H1 (cell line): Measurements from ENCODE around the gene DPM2.

Experiments used
- RAD21 ChIP-seq, 2 experiments: IDR thresholded peaks in 1 of 2; conservative IDR thresholded peaks in 1 of 2; 2 replicates each; pipeline ENCODE4 v1.6.1; 2011; ENCODE audit warnings: low read depth in 2 of 2, low read length in 2 of 2, improper control_type of control experiment in 1 of 2, inconsistent platforms in 1 of 2, mild to moderate bottlenecking in 1 of 2, moderate library complexity in 1 of 2
- YY1 ChIP-seq: IDR thresholded peaks from 2 replicates; pipeline ENCODE4 v1.6.1; 2011; ENCODE audit warnings: low read depth, mild to moderate bottlenecking, low read length

GRCh38 chr9:127979015-127979332 is 41.3 kb upstream of the DPM2 start:
- TF ChIP-seq RAD21 (IDR thresholded peaks at IDR 0.05 in 1 of 2, conservative IDR thresholded peaks at IDR 0.05 in 1 of 2; ENCODE audit: low read depth in 2 of 2, low read length in 2 of 2) (no peak), YY1 (no peak)
